Measurements from ENCODE around the gene EHMT2.
"Not testable (repeated sequence)": the region's sequence is repeated elsewhere in the genome, so short reads cannot be mapped to it uniquely, and the experiment has no call there.

Gene EHMT2

DNA sequence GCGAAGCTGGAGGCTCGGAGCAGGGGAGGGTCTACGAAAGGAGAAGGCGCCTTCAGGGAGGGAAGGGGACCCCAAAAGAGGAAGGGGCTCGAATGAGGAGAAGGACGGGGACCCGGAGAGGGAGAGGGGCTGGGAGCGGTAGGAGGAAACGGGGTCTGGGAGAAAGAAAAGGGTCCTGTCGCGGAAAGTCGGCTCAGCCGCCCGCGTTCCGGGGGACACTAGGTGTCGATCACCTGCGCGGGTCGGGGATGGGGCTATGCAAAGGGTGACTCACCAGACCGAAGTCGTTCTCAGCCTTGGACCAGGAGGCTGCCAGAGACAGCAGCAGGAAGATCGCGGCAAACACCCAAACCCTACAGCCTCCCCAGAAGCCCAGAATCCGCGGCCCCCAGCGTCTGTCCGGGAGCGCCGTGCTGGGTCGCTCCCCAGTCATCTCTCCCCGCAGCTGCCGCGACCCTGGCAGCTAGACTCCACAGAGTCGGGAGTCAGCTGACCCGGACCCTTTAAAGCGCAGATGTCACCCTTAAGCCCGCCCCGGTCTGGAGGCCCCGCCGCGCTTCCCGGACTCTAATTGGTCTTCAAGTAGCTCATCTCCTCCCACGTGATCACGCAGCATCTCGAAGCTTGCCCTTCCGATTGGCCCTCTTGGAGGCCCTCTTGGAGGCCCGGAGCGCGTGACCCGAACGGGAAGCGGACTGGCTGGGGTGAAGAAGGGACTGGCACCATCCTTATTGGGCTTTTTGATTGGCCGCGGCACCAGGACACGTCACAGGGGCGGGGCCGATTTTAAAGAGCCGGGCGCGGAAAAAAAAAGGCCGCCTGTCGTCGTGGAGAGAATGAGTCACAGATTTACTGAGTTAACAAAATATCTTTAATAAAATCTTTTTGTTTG, 34.9 kb downstream of the EHMT2 start, which contains the start of gene NEU1:
TSS of gene NEU1 (minus strand) at position 478 of the 892 bp plus-strand sequence. CDS start at position 433, 45 bp downstream.
- Histone ChIP-seq H3K4me1 (ENCODE audit: control insufficient read depth, low read depth, low read length) (peaks cover 3% of the 10 kb centered on the region), H3K27me3 (ENCODE audit: control insufficient read depth, insufficient read depth, low read length) (peaks cover 5% of the 10 kb centered on the region), H3K36me3 (ENCODE audit: control insufficient read depth, low read depth, low read length) (peaks cover 9% of the 10 kb centered on the region)

GRCh38 chr6:31861919-31862343, 35.6 kb downstream of the EHMT2 start:
- peak overlapping the region; percentile 29 for H3K9ac ChIP-seq (ENCODE audit: low read length)
- H3K27me3 ChIP-seq (ENCODE audit: control insufficient read depth, insufficient read depth, low read length): peaks cover 5% of the 10 kb centered on the region
- H3K4me3 ChIP-seq (ENCODE audit: low read length): peak overlapping the region; percentile 80
- H3K9me3 ChIP-seq (ENCODE audit: control insufficient read depth, low read depth, low read length): no peaks in the 10 kb centered on the region
- H3K36me3 ChIP-seq (ENCODE audit: control insufficient read depth, low read depth, low read length): peaks cover 15% of the 10 kb centered on the region
- no peak overlapping the region for H3K27ac ChIP-seq (ENCODE audit: low read length)
- H3K4me1 ChIP-seq (ENCODE audit: control insufficient read depth, low read depth, low read length): peaks cover 3% of the 10 kb centered on the region

More for the DNA sequence above, 34.9 kb downstream of the EHMT2 start, which contains the start of gene NEU1:
- no peaks in the 10 kb centered on the region for H3K9me3 ChIP-seq (ENCODE audit: control insufficient read depth, low read depth, low read length)
- peak within 1 kb of the TSS; percentile 80 for H3K4me3 ChIP-seq (ENCODE audit: low read length)
- peak within 1 kb of the TSS; percentile 71 for H3K9ac ChIP-seq (ENCODE audit: low read length)
- peak within 1 kb of the TSS; percentile 26 for H3K27ac ChIP-seq (ENCODE audit: low read length)

DNA sequence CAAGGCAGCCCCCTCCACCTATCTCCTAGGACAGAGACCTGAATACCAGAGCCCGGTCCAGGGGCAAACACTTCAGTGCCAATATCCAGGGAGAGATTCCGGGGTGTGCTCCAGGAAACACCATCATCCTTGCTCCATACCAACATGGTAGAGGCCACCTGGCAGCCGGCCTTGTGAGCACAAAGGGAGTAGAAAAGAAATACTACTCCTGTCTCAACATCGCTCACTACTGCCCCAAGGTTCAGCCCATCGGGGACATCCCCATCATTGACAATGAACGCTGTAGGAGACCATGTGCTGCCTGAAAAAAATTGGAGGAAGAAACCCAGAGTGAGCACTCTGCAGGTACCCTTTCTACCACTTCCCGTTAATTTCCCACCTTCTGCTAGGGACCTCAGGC, 36.3 kb downstream of the EHMT2 start:
- H3K9ac ChIP-seq (ENCODE audit: low read length): no peak overlapping the region
- peaks cover 3% of the 10 kb centered on the region for H3K4me1 ChIP-seq (ENCODE audit: control insufficient read depth, low read depth, low read length)
- peaks cover 5% of the 10 kb centered on the region for H3K27me3 ChIP-seq (ENCODE audit: control insufficient read depth, insufficient read depth, low read length)
- H3K9me3 ChIP-seq (ENCODE audit: control insufficient read depth, low read depth, low read length): no peaks in the 10 kb centered on the region
- no peak overlapping the region for H3K27ac ChIP-seq (ENCODE audit: low read length)
- H3K36me3 ChIP-seq (ENCODE audit: control insufficient read depth, low read depth, low read length): peaks cover 16% of the 10 kb centered on the region
- no peak overlapping the region for H3K4me3 ChIP-seq (ENCODE audit: low read length)

- H3K4me3 ChIP-seq (ENCODE audit: low read length): no peak overlapping the region
- H3K27me3 ChIP-seq (ENCODE audit: control insufficient read depth, insufficient read depth, low read length): peaks cover 5% of the 10 kb centered on the region
- peaks cover 3% of the 10 kb centered on the region for H3K4me1 ChIP-seq (ENCODE audit: control insufficient read depth, low read depth, low read length)
- H3K36me3 ChIP-seq (ENCODE audit: control insufficient read depth, low read depth, low read length): peaks cover 16% of the 10 kb centered on the region
- H3K9ac ChIP-seq (ENCODE audit: low read length): no peak overlapping the region
- no peak overlapping the region for H3K27ac ChIP-seq (ENCODE audit: low read length)
- no peaks in the 10 kb centered on the region for H3K9me3 ChIP-seq (ENCODE audit: control insufficient read depth, low read depth, low read length)
These were observed 37.1 kb downstream of the EHMT2 start for GRCh38 chr6:31860349-31860748.

DNA sequence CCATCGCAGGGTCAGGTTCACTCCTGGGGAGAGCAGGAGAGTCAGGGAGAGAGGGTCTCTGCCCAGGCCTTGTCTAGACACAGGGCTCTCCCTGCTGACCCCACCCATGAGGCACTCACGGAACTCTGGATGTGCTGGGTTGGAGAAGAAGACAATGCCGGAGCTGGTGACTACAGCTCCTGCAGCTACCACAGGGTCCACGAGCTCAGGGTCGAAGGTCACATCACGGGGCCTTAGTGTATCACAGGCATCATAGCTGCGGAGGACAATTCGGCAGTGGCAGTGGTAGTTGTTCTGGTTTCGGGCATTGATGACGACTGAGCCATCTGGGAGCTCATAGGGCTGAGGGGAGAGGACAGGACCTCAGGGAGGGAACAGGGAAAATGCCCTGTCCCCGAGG, 37.6 kb downstream of the EHMT2 start:
- Histone ChIP-seq H3K9me3 (ENCODE audit: control insufficient read depth, low read depth, low read length) (no peaks in the 10 kb centered on the region), H3K4me1 (ENCODE audit: control insufficient read depth, low read depth, low read length) (peaks cover 3% of the 10 kb centered on the region), H3K9ac (ENCODE audit: low read length) (no peak overlapping the region), H3K36me3 (ENCODE audit: control insufficient read depth, low read depth, low read length) (peaks cover 16% of the 10 kb centered on the region), H3K4me3 (ENCODE audit: low read length) (no peak overlapping the region), H3K27ac (ENCODE audit: low read length) (no peak overlapping the region), H3K27me3 (ENCODE audit: control insufficient read depth, insufficient read depth, low read length) (peaks cover 5% of the 10 kb centered on the region)

GRCh38 chr6:31858707-31859106, 38.8 kb downstream of the EHMT2 start:
- no peaks in the 10 kb centered on the region for H3K9me3 ChIP-seq (ENCODE audit: control insufficient read depth, low read depth, low read length)
- no peak overlapping the region for H3K4me3 ChIP-seq (ENCODE audit: low read length)
- H3K9ac ChIP-seq (ENCODE audit: low read length): no peak overlapping the region
- H3K36me3 ChIP-seq (ENCODE audit: control insufficient read depth, low read depth, low read length): peaks cover 16% of the 10 kb centered on the region
- H3K4me1 ChIP-seq (ENCODE audit: control insufficient read depth, low read depth, low read length): peaks cover 3% of the 10 kb centered on the region
- H3K27me3 ChIP-seq (ENCODE audit: control insufficient read depth, insufficient read depth, low read length): peaks cover 5% of the 10 kb centered on the region
- no peak overlapping the region for H3K27ac ChIP-seq (ENCODE audit: low read length)

- not testable (repeated sequence) for H3K27ac ChIP-seq (ENCODE audit: low read length); H3K4me1 ChIP-seq (ENCODE audit: control insufficient read depth, low read depth, low read length); H3K27me3 ChIP-seq (ENCODE audit: control insufficient read depth, insufficient read depth, low read length); H3K9me3 ChIP-seq (ENCODE audit: control insufficient read depth, low read depth, low read length); H3K9ac ChIP-seq (ENCODE audit: low read length); H3K4me3 ChIP-seq (ENCODE audit: low read length)
- H3K36me3 ChIP-seq (ENCODE audit: control insufficient read depth, low read depth, low read length): peaks cover 16% of the 10 kb centered on the region
These were observed 39.7 kb downstream of the EHMT2 start for GRCh38 chr6:31857774-31858173.

DNA sequence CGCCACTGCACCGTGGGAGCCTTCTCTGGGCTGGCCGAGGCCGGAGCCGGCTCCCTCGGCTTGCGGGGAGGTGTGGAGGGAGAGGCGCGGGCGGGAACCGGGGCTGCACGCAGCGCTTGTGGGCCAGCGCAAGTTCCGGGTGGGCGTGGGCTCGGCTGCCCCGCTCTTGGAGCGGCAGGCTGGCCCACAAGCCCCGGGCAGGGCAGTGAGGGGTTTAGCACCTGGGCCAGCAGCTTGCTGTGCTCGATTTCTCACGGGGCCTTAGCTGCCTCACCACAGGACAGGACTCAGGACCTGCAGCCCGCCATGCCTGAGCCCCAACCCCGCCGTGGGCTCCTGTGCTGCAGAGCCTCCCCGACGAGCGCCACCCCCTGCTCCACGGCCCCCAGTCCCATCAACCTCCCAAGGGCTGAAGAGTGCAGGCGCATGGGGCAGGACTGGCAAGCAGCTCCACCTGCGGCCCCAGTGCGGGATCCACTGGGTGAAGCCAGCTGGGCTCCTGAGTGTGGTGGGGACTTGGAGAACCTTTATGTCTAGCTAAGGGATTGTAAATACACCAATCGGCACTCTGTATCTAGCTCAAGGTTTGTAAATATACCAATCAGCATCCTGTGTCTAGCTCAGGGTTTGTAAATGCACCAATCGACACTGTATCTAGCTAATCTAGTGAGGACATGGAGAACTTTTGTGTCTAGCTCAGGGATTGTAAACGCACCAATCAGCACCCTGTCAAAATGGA, 45.3 kb downstream of the EHMT2 start:
- H3K4me3 ChIP-seq (ENCODE audit: low read length); H3K4me1 ChIP-seq (ENCODE audit: control insufficient read depth, low read depth, low read length); H3K27me3 ChIP-seq (ENCODE audit: control insufficient read depth, insufficient read depth, low read length); H3K36me3 ChIP-seq (ENCODE audit: control insufficient read depth, low read depth, low read length); H3K27ac ChIP-seq (ENCODE audit: low read length); H3K9ac ChIP-seq (ENCODE audit: low read length); H3K9me3 ChIP-seq (ENCODE audit: control insufficient read depth, low read depth, low read length): not testable (repeated sequence)

DNA sequence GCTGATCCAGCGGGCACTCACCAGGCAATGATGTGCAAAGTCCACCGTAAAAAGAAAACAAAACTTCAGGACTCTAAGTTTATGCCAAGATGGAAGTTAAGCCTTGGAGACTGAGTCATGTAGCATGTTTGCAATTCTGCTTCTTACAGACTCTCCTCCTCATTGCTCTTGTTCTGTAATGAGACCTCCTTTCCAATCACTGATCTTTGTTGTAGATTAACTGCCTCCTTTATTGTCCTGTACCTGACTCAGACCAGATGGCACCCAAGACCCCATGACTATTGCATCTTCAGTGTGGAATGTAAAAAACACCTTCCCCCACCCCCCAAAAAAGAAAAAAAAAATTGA, 46.0 kb downstream of the EHMT2 start:
- no peaks in the 10 kb centered on the region for H3K36me3 ChIP-seq (ENCODE audit: control insufficient read depth, low read depth, low read length)
- H3K27ac ChIP-seq (ENCODE audit: low read length): no peak overlapping the region
- no peaks in the 10 kb centered on the region for H3K4me1 ChIP-seq (ENCODE audit: control insufficient read depth, low read depth, low read length)
- H3K9me3 ChIP-seq (ENCODE audit: control insufficient read depth, low read depth, low read length): no peaks in the 10 kb centered on the region
- H3K4me3 ChIP-seq (ENCODE audit: low read length): no peak overlapping the region
- H3K9ac ChIP-seq (ENCODE audit: low read length): no peak overlapping the region
- no peaks in the 10 kb centered on the region for H3K27me3 ChIP-seq (ENCODE audit: control insufficient read depth, insufficient read depth, low read length)

GRCh38 chr6:31850765-31851484, 46.6 kb downstream of the EHMT2 start:
- no peaks in the 10 kb centered on the region for H3K36me3 ChIP-seq (ENCODE audit: control insufficient read depth, low read depth, low read length)
- H3K27ac ChIP-seq (ENCODE audit: low read length): no peak overlapping the region
- H3K4me1 ChIP-seq (ENCODE audit: control insufficient read depth, low read depth, low read length): no peaks in the 10 kb centered on the region
- H3K27me3 ChIP-seq (ENCODE audit: control insufficient read depth, insufficient read depth, low read length): no peaks in the 10 kb centered on the region
- no peaks in the 10 kb centered on the region for H3K9me3 ChIP-seq (ENCODE audit: control insufficient read depth, low read depth, low read length)
- no peak overlapping the region for H3K9ac ChIP-seq (ENCODE audit: low read length)
- no peak overlapping the region for H3K4me3 ChIP-seq (ENCODE audit: low read length)

DNA sequence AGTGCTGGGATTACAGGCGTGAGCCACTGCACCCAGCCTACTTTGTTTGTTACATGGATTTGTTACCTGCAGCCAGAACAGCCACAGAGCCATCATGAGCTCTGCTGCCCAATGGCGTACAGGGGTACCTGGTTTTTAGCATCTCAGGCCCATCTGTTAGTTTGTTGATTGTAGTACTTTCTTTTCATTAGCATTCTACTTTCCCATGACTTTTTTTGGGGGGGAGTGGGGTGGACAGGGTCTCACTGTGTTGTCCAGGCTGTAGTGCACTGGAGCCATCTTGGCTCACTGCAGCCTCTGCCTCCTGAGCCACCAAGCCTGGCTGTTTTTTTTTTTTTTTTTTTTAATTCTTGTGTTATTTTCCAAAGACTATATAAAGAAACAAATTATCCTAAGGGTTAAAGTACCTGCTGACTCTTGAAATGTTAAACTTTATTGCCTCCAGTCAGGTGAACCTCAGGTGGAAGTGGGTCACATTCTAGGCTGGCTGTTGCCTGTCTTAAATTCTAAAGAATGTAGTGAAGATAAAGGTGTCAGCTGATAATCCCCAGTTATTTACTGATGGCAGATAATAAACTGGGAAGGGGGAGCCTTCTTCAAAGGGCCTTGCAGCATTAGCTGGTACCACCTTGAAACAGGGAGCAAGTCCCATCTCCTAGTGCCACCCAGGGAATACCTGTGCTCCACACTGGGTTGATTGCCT, 50.1 kb downstream of the EHMT2 start:
- no peaks in the 10 kb centered on the region for H3K27me3 ChIP-seq (ENCODE audit: control insufficient read depth, insufficient read depth, low read length)
- no peaks in the 10 kb centered on the region for H3K4me1 ChIP-seq (ENCODE audit: control insufficient read depth, low read depth, low read length)
- no peak overlapping the region for H3K9ac ChIP-seq (ENCODE audit: low read length)
- H3K27ac ChIP-seq (ENCODE audit: low read length): no peak overlapping the region
- no peak overlapping the region for H3K4me3 ChIP-seq (ENCODE audit: low read length)
- H3K9me3 ChIP-seq (ENCODE audit: control insufficient read depth, low read depth, low read length): no peaks in the 10 kb centered on the region
- no peaks in the 10 kb centered on the region for H3K36me3 ChIP-seq (ENCODE audit: control insufficient read depth, low read depth, low read length)

Measured in iPS-18a (cell line).